ENCODE data around the gene SLC12A5.

The SLC12A5 gene

GRCh38 chr20:46057856-46058598, 29.0 kb downstream of the SLC12A5 start:
- peak; percentile 45 for TF ChIP-seq CTCF (IDR thresholded peaks at IDR 0.05; ENCODE audit: low read depth, low read length, missing control alignments)
- no peak for DNase-seq (ENCODE audit: extremely low read depth, low read depth)
- 0 out of 2 replicates have a peak overlapping the region, but pooled peaks have one; percentile 17 for H3K4me3 ChIP-seq (replicated peaks; ENCODE audit: low read depth, low read length)

- no peak for TF ChIP-seq CTCF (IDR thresholded peaks at IDR 0.05; ENCODE audit: low read depth, low read length, missing control alignments)
- DNase-seq (ENCODE audit: extremely low read depth, low read depth), result no peak
- no peak overlapping the region for H3K4me3 ChIP-seq (replicated peaks; ENCODE audit: low read depth, low read length)
These were observed 29.7 kb downstream of the SLC12A5 start for GRCh38 chr20:46058599-46059281.

- TF ChIP-seq CTCF (IDR thresholded peaks at IDR 0.05; ENCODE audit: low read depth, low read length, missing control alignments), result no peak
- H3K4me3 ChIP-seq (replicated peaks; ENCODE audit: low read depth, low read length), result no peak overlapping the region
- DNase-seq (ENCODE audit: extremely low read depth, low read depth), result no peak
These were observed 31.4 kb downstream of the SLC12A5 start for GRCh38 chr20:46060301-46060881.

GRCh38 chr20:46060975-46061374, 32.0 kb downstream of the SLC12A5 start:
- no peak for DNase-seq (ENCODE audit: extremely low read depth, low read depth)
- TF ChIP-seq CTCF (IDR thresholded peaks at IDR 0.05; ENCODE audit: low read depth, low read length, missing control alignments), result no peak
- H3K4me3 ChIP-seq (replicated peaks; ENCODE audit: low read depth, low read length), result no peak overlapping the region

DNA sequence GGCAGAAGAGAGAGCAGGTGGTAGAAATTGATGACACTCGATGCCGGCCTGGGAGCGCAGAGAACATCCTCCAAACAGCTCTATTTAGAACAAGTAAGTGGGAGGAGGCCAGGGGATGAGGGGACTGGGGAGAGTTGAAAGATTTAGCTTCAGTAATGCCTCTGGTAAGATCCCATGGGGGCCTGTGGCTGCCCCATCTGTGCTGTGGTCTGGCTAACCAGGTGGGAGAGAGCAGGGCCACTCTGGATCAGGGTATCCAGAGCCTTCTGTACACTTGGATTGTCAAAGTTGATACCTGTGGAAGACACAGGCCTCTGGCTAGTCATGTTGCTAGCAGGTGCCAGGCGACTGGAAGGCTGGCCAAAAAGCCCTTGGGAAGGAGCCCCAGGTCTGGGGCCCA, 33.1 kb downstream of the SLC12A5 start:
- DNase-seq (ENCODE audit: extremely low read depth, low read depth), result no peak
- H3K4me3 ChIP-seq (replicated peaks; ENCODE audit: low read depth, low read length), result no peak overlapping the region
- no peak for TF ChIP-seq CTCF (IDR thresholded peaks at IDR 0.05; ENCODE audit: low read depth, low read length, missing control alignments)

GRCh38 chr20:46062621-46063020, 33.6 kb downstream of the SLC12A5 start:
- no peak overlapping the region for H3K4me3 ChIP-seq (replicated peaks; ENCODE audit: low read depth, low read length)
- no peak for TF ChIP-seq CTCF (IDR thresholded peaks at IDR 0.05; ENCODE audit: low read depth, low read length, missing control alignments)
- DNase-seq (ENCODE audit: extremely low read depth, low read depth), result no peak

Data from HFF-Myc (cell line).